ENCODE data around the gene NTNG1. TPM values are rescaled to one million over a fixed set of nuclear protein-coding genes. Genes with fewer than 3 reads are reported as not detected.

NTNG1 gene
- total RNA-seq, 1 experiment from 2014 or later: 1.5 TPM

DNA sequence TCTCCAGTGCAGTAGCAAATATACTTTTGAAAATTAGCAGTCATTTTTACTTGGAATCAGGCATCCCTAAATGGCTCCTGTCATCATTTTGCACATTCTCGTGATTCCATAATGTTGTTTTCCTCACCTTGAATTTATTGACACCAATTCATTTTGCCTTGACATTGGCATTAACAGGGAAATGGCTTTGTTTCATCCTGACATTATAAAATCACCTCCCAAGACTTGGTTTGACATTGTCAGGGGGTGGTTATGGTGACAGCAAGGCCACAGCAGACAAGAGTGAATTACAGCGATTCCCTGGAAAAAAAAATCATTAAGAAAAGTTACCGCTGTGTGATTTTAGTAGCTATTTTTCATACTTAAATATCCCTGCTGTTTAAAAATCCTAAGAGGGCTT, 327.0 kb downstream of the NTNG1 start:
- H4K91ac ChIP-seq (ENCODE audit: insufficient read length, low read depth, low read length): no peak overlapping the region

More for the DNA sequence above, 327.0 kb downstream of the NTNG1 start:
- no peak for DNase-seq
- H3K23me2 ChIP-seq (ENCODE audit: insufficient read length, low read depth, low read length, poor library complexity, severe bottlenecking): no peaks in the 10 kb centered on the region
- no peak overlapping the region for H2AK5ac ChIP-seq (ENCODE audit: insufficient read length, low read length)
- no peak overlapping the region for H2BK5ac ChIP-seq (ENCODE audit: insufficient read length, low read length)
- H3K23ac ChIP-seq (ENCODE audit: insufficient read length, low read depth, low read length): no peak overlapping the region
- H3T11ph ChIP-seq (ENCODE audit: low read length): no peak overlapping the region
- TF ChIP-seq, protein P1, sequence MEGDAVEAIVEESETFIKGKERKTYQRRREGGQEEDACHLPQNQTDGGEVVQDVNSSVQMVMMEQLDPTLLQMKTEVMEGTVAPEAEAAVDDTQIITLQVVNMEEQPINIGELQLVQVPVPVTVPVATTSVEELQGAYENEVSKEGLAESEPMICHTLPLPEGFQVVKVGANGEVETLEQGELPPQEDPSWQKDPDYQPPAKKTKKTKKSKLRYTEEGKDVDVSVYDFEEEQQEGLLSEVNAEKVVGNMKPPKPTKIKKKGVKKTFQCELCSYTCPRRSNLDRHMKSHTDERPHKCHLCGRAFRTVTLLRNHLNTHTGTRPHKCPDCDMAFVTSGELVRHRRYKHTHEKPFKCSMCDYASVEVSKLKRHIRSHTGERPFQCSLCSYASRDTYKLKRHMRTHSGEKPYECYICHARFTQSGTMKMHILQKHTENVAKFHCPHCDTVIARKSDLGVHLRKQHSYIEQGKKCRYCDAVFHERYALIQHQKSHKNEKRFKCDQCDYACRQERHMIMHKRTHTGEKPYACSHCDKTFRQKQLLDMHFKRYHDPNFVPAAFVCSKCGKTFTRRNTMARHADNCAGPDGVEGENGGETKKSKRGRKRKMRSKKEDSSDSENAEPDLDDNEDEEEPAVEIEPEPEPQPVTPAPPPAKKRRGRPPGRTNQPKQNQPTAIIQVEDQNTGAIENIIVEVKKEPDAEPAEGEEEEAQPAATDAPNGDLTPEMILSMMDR (conservative IDR thresholded peaks at IDR 0.05): no peak
- H2BK120ac ChIP-seq (ENCODE audit: low read depth, low read length, poor library complexity, severe bottlenecking): no peak overlapping the region
- no peak overlapping the region for H3K27ac ChIP-seq (ENCODE audit: insufficient read length, low read depth, low read length)
- no peak overlapping the region for H3K4ac ChIP-seq (ENCODE audit: low read depth, low read length)
- H3K79me2 ChIP-seq (ENCODE audit: insufficient read depth, low read length): no peaks in the 10 kb centered on the region
- H2BK15ac ChIP-seq (ENCODE audit: low read depth, low read length): no peak overlapping the region
- H3K18ac ChIP-seq (ENCODE audit: insufficient read length, low read depth, low read length): no peak overlapping the region
- no peaks in the 10 kb centered on the region for H3K9me3 Mint-ChIP-seq
- H2BK12ac ChIP-seq (ENCODE audit: insufficient read length, low read depth, low read length): no peak overlapping the region
- no peak overlapping the region for H2BK20ac ChIP-seq (ENCODE audit: low read depth, low read length, poor library complexity, severe bottlenecking)
- H3K36me3 Mint-ChIP-seq (ENCODE audit: insufficient read depth in 1 of 3, low read depth in 3 of 3): no peaks in the 10 kb centered on the region
- H4K8ac ChIP-seq (replicated peaks; ENCODE audit: insufficient read length, low read depth, low read length): no peak overlapping the region
- no peak overlapping the region for H2AFZ ChIP-seq (ENCODE audit: low read length)
- H4K5ac ChIP-seq (ENCODE audit: insufficient read length, low read depth, low read length): no peak overlapping the region
- H3K9me3 ChIP-seq (ENCODE audit: control insufficient read depth, low read depth, low read length): no peaks in the 10 kb centered on the region
- no peak overlapping the region for H3K4me2 ChIP-seq (ENCODE audit: insufficient read depth, insufficient read length, low read length)
- no peak overlapping the region for H3K4me3 Mint-ChIP-seq
- H3K56ac ChIP-seq (ENCODE audit: insufficient read length, low read depth, low read length): no peak overlapping the region
- no peak overlapping the region for H3K14ac ChIP-seq (ENCODE audit: insufficient read depth, low read length)
- no CpG with 5 or more reads among the region's 3 CpGs for WGBS (ENCODE audit: extremely low coverage, insufficient read length, low lambda C conversion rate)
- H3K27me3 ChIP-seq (ENCODE audit: insufficient read depth, low read length): no peaks in the 10 kb centered on the region
- H3K9ac ChIP-seq (ENCODE audit: extremely low read depth, insufficient read length, low read length): no peak overlapping the region
- H3K27ac Mint-ChIP-seq: no peak overlapping the region
- no peaks in the 10 kb centered on the region for H3K79me1 ChIP-seq (ENCODE audit: insufficient read depth, low read depth, low read length, poor library complexity, severe bottlenecking)
- no peaks in the 10 kb centered on the region for H4K20me1 ChIP-seq (ENCODE audit: control insufficient read depth, insufficient read depth, insufficient read length)
- no peaks in the 10 kb centered on the region for H3K4me1 ChIP-seq (ENCODE audit: insufficient read depth, low read length)
- no peaks in the 10 kb centered on the region for H3K27me3 Mint-ChIP-seq (ENCODE audit: low read depth)
- peaks cover 9 to 12% of the 10 kb centered on the region in 2 experiments for H3K4me1 Mint-ChIP-seq
